IMR-90 (cell line): Measurements from ENCODE around the gene HES4. TPM values are rescaled to one million over a fixed set of nuclear protein-coding genes. Genes with fewer than 3 reads are reported as not detected.

Source experiments
- ATAC-seq: fragments of 200-7000 bp; cut with Tn5 transposase; 2 replicates; pipeline ENCODE4 v1.9.1; 2020; ENCODE audit warnings: low read depth, mild to moderate bottlenecking, moderate library complexity
- BruUV-seq: library from RNA; stranded (reverse); fragments of 400-500 nt; replicated peaks from 2 replicates; lab custom pipeline; 2021; lab: Mats Ljungman, UMichigan
- CTCF ChIA-PET: fragments of 300-600 bp; formaldehyde crosslinking; extraction: SDS; loops from one replicate; lab custom pipeline; 2021; ENCODE audit warnings: antibody characterized with exemption; lab: Yijun Ruan, JAX
- POLR2A ChIA-PET: fragments of 300-600 bp; sonication (Branson Sonifier 250); formaldehyde crosslinking; loops from one replicate; lab custom pipeline; 2022; ENCODE audit warnings: antibody characterized with exemption; ENCODE audit not compliant: unreplicated experiment; lab: Charles Lee
- DNase-seq: peaks from one replicate; pipeline ENCODE4 v3.0.0; 2013
- H2AFZ ChIP-seq: replicated peaks from 2 replicates; pipeline ENCODE3; 2013; ENCODE audit warnings: low read length, mild to moderate bottlenecking; ENCODE audit not compliant: poor library complexity
- H2AK5ac ChIP-seq: 2 replicates; pipeline ENCODE4 v1.6.1; 2013; ENCODE audit warnings: low read depth, low read length, inconsistent platforms
- H2AK9ac ChIP-seq: replicated peaks from 2 replicates; pipeline ENCODE3; 2013; ENCODE audit warnings: mild to moderate bottlenecking, low read depth, low read length, moderate library complexity; ENCODE audit not compliant: poor library complexity
- H2BK120ac ChIP-seq: 2 replicates; pipeline ENCODE4 v1.6.1; 2013; ENCODE audit warnings: low read depth, low read length, inconsistent platforms
- H2BK15ac ChIP-seq: 3 replicates; pipeline ENCODE4 v1.6.1; 2013; ENCODE audit warnings: low read depth, low read length, inconsistent platforms
- H2BK20ac ChIP-seq: 2 replicates; pipeline ENCODE4 v1.6.1; 2013; ENCODE audit warnings: low read depth, mild to moderate bottlenecking, inconsistent platforms, low read length, moderate library complexity
- H2BK5ac ChIP-seq: 2 replicates; pipeline ENCODE4 v1.6.1; 2013; ENCODE audit warnings: mild to moderate bottlenecking, low read depth, low read length, inconsistent platforms; ENCODE audit not compliant: poor library complexity, severe bottlenecking
- H3K14ac ChIP-seq: replicated peaks from 2 replicates; pipeline ENCODE4 v1.6.1; 2013; ENCODE audit warnings: low read depth, low read length, inconsistent platforms
- H3K18ac ChIP-seq: 2 replicates; pipeline ENCODE4 v1.6.1; 2013; ENCODE audit warnings: low read depth, low read length, control low read depth
- H3K23ac ChIP-seq: 2 replicates; pipeline ENCODE4 v1.6.1; 2013; ENCODE audit warnings: low read depth, low read length, inconsistent platforms
- H3K27ac ChIP-seq: 2 replicates; pipeline ENCODE4 v1.5.1; 2013; ENCODE audit warnings: mild to moderate bottlenecking, control low read depth, low read length; ENCODE audit not compliant: insufficient read depth
- H3K27me3 ChIP-seq: 2 replicates; pipeline ENCODE4 v1.6.1; 2013; ENCODE audit warnings: low read length; ENCODE audit not compliant: control insufficient read depth, insufficient read depth
- H3K36me3 ChIP-seq: 2 replicates; pipeline ENCODE4 v1.6.1; 2013; ENCODE audit warnings: low read length, mixed read lengths; ENCODE audit not compliant: control insufficient read depth, insufficient read depth
- H3K4ac ChIP-seq: 2 replicates; pipeline ENCODE4 v1.6.1; 2013; ENCODE audit warnings: low read depth, low read length, inconsistent platforms
- H3K4me1 ChIP-seq: 2 replicates; pipeline ENCODE4 v1.6.1; 2013; ENCODE audit warnings: low read length, mixed read lengths; ENCODE audit not compliant: control insufficient read depth, insufficient read depth
- H3K4me2 ChIP-seq: 2 replicates; pipeline ENCODE4 v1.6.1; 2013; ENCODE audit warnings: low read depth, mild to moderate bottlenecking, control low read depth, low read length, moderate library complexity
- H3K4me3 ChIP-seq: 2 replicates; pipeline ENCODE4 v1.5.1; 2013; ENCODE audit warnings: low read depth, mild to moderate bottlenecking, control low read depth, low read length, moderate library complexity; ENCODE audit not compliant: insufficient read depth
- H3K56ac ChIP-seq: 2 replicates; pipeline ENCODE4 v1.6.1; 2013; ENCODE audit warnings: low read length, inconsistent platforms; ENCODE audit not compliant: insufficient read depth; ENCODE audit errors: extremely low read depth
- H3K79me1 ChIP-seq, 2 experiments: 2 replicates each; pipeline ENCODE4 v1.6.1; 2013; ENCODE audit warnings: low read length in 2 of 2, inconsistent platforms in 1 of 2, low read depth in 1 of 2
- H3K9ac ChIP-seq: 2 replicates; pipeline ENCODE4 v1.6.1; 2013; ENCODE audit warnings: low read depth, low read length, control low read depth
- H3K9me1 ChIP-seq: 2 replicates; pipeline ENCODE4 v1.6.1; 2013; ENCODE audit warnings: low read length, inconsistent platforms; ENCODE audit not compliant: insufficient read depth
- H3K9me3 ChIP-seq: 2 replicates; pipeline ENCODE4 v1.6.1; 2013; ENCODE audit warnings: low read length; ENCODE audit not compliant: control insufficient read depth, insufficient read depth
- H4K20me1 ChIP-seq: 2 replicates; pipeline ENCODE4 v1.6.1; 2013; ENCODE audit warnings: low read length, inconsistent platforms; ENCODE audit not compliant: insufficient read depth
- H4K5ac ChIP-seq: 2 replicates; pipeline ENCODE4 v1.6.1; 2013; ENCODE audit warnings: mild to moderate bottlenecking, low read depth, low read length, control low read depth
- H4K8ac ChIP-seq, 2 experiments: 2 replicates each; pipeline ENCODE4 v1.6.1; 2013; ENCODE audit warnings: low read depth in 2 of 2, low read length in 2 of 2, control low read depth in 1 of 2, inconsistent platforms in 1 of 2
- H4K91ac ChIP-seq: 2 replicates; pipeline ENCODE4 v1.6.1; 2013; ENCODE audit warnings: low read depth, low read length, inconsistent platforms; ENCODE audit not compliant: insufficient read depth
- FOS ChIP-seq: fragments of 150-350 bp; IDR thresholded peaks from 2 replicates; pipeline ENCODE4 v1.6.1; 2016; ENCODE audit warnings: low read depth, low read length
- MAZ ChIP-seq: IDR thresholded peaks from 2 replicates; pipeline ENCODE4 v1.6.1; 2012; ENCODE audit warnings: low read depth, mild to moderate bottlenecking, low read length, improper control_type of control experiment, moderate library complexity, borderline replicate concordance
- MXI1 ChIP-seq: IDR thresholded peaks from 2 replicates; pipeline ENCODE4 v1.6.1; 2012; ENCODE audit warnings: low read depth, mild to moderate bottlenecking, low read length, moderate library complexity, borderline replicate concordance
- NFE2L2 ChIP-seq: fragments of 150-350 bp; IDR thresholded peaks from 2 replicates; pipeline ENCODE4 v1.6.1; 2016; ENCODE audit warnings: low read depth, mild to moderate bottlenecking, low read length
- POLR2A ChIP-seq: IDR thresholded peaks from 2 replicates; pipeline ENCODE4 v1.6.1; 2012; ENCODE audit warnings: mild to moderate bottlenecking, low read depth, low read length
- RCOR1 ChIP-seq: IDR thresholded peaks from 2 replicates; pipeline ENCODE4 v1.6.1; 2012; ENCODE audit warnings: mild to moderate bottlenecking, low read length, improper control_type of control experiment; ENCODE audit not compliant: insufficient replicate concordance
- SMC3 ChIP-seq: fragments of 150-350 bp; IDR thresholded peaks from 2 replicates; pipeline ENCODE4 v1.6.1; 2016; ENCODE audit warnings: low read depth, mild to moderate bottlenecking, antibody characterized with exemption, low read length, moderate library complexity
- WGBS, 2 experiments: methylation state at CpG; one replicate each; pipeline versions ENCODE4 v1.1.5 to v1.1.7; 2013; ENCODE audit warnings: missing lambda C conversion rate in 2 of 2; ENCODE audit not compliant: insufficient read length in 1 of 2; ENCODE audit errors: extremely low coverage in 2 of 2; 5-methylcytosine and 5-hydroxymethylcytosine counted together
- dilution Hi-C: fragments of 300-500 bp; cut with HindIII; formaldehyde crosslinking; loops from one replicate; pipeline ENCODE4 v1.14.3; 2018; ENCODE audit warnings: low sequenced_read_pairs; ENCODE audit not compliant: unreplicated experiment
- in situ Hi-C: fragments of 300-500 bp; cut with MboI; formaldehyde crosslinking; loops from 3 replicates; pipeline ENCODE4 v1.14.3; 2019; ENCODE audit warnings: low sequenced_read_pairs, inconsistent platforms, mixed read lengths
- intact Hi-C: fragments of 100-400 bp; cut with micrococcal nuclease; formaldehyde crosslinking; loops from 2 replicates; pipeline ENCODE4 v1.10.0; 2022
- polyA plus RNA-seq, 3 experiments: library from polyadenylated mRNA; depleted of rRNA; stranded (reverse); fragments of >200 nt; gene quantifications; 2 replicates each; pipeline ENCODE4 v1.2.3, GENCODE V29; 2012; ENCODE audit warnings: low replicate concordance in 1 of 3
- total RNA-seq: library from RNA; depleted of rRNA; stranded (reverse); fragments of >200 nt; gene quantifications from 2 replicates; pipeline ENCODE4 v1.2.3, GENCODE V29; 2012

The HES4 gene
- total and polyA plus RNA-seq, 2 of the 4 experiments (the other 2 are of a cell fraction): 1.4 to 11.7 TPM

- TF ChIP-seq MXI1 (no peak), POLR2A (no peak)
Observed at GRCh38 chr1:959731-960362, 40.0 kb downstream of the HES4 start (continued).

GRCh38 chr1:958823-959730 lies 40.8 kb downstream of the HES4 start, which contains the start of gene NOC2L:
Gene NOC2L (minus strand): TSS chr1:959256. CDS start chr1:959240, 16 bp downstream.
- Histone ChIP-seq H3K27ac (peak within 1 kb of the TSS; percentile 87), H3K79me1 (peaks cover 12 to 59% of the 10 kb centered on the region in 2 experiments), H2BK120ac (peak within 1 kb of the TSS; percentile 54; the same call in 1 of the 2 replicates), H3K9ac (peak within 1 kb of the TSS; percentile 96), H4K8ac (peak within 1 kb of the TSS; percentile 81 to 90; a peak in 3 of 4 replicates), H4K20me1 (peaks cover 15% of the 10 kb centered on the region), H2AK9ac (peak within 1 kb of the TSS; percentile 99), H2AK5ac (peak within 1 kb of the TSS; percentile 99), H3K27me3 (no peaks in the 10 kb centered on the region), H3K36me3 (peaks cover 44% of the 10 kb centered on the region), H3K23ac (peak within 1 kb of the TSS; percentile 82; the same call in 1 of the 2 replicates), H3K14ac (peak within 1 kb of the TSS; percentile 27), H2BK15ac (peak within 1 kb of the TSS; percentile 10; the same call in 1 of the 3 replicates), H3K4me2 (peak within 1 kb of the TSS; percentile 99), H4K91ac (peak within 1 kb of the TSS; percentile 70), H3K4me1 (peaks cover 10% of the 10 kb centered on the region), H3K4ac (peak within 1 kb of the TSS; percentile 84), H4K5ac (peak within 1 kb of the TSS; percentile 75), H3K9me3 (no peaks in the 10 kb centered on the region), H2BK20ac (0 out of 2 replicates have a peak within 1 kb of the TSS, but pooled peaks have one; percentile 5), H3K9me1 (0 out of 2 replicates have a peak, but pooled peaks cover 8% of the 10 kb centered on the region), H3K18ac (no peak within 1 kb of the TSS; the same call in 1 of the 2 replicates), H2AFZ (peak within 1 kb of the TSS; percentile 91), H3K4me3 (peak within 1 kb of the TSS; percentile 98), H2BK5ac (peak within 1 kb of the TSS; percentile 29), H3K56ac (peak within 1 kb of the TSS; percentile 76)
- CTCF ChIA-PET: no interaction called here
- no TSS peak for BruUV-seq
- DNase-seq (peak; percentile 79), ATAC-seq (peak; percentile 89)
- in situ Hi-C loops (loop anchor here (5.0 kb wide), 1 partner anchor 47 kb away; no protein-coding TSS in a partner anchor), dilution Hi-C loops (no loop called here), intact Hi-C loops (loop anchor here (5.0 kb wide), 1 partner anchor 37 kb away; the partner anchor contains the start of gene SAMD11)
- WGBS, 2 experiments: 11% methylated on average over 48 of the region's 101 CpGs; no CpG with 5 or more reads in 1 of the 2 experiments
- TF ChIP-seq FOS (no peak), NFE2L2 (no peak), MXI1 (peak; percentile 60; the same call in 1 of the 2 replicates), POLR2A (peak; percentile 57; the same call in 1 of the 2 replicates), SMC3 (no peak), MAZ (peak; percentile 74; the same call in 1 of the 2 replicates), RCOR1 (no peak)
- POLR2A ChIA-PET: no interaction called here
